A673 (cell line): ENCODE data around the gene INHBA. TPM values are rescaled to one million over a fixed set of nuclear protein-coding genes. Genes with fewer than 3 reads are reported as not detected.

Experiments
- BruUV-seq: library from RNA; stranded (reverse); fragments of 400-500 nt; replicated peaks from 2 replicates; lab custom pipeline; 2021; lab: Mats Ljungman, UMichigan
- CTCF ChIA-PET: fragments of 300-600 bp; sonication (Branson Sonifier 250); formaldehyde crosslinking; loops from one replicate; lab custom pipeline; 2022; ENCODE audit warnings: antibody characterized with exemption; lab: Charles Lee
- POLR2A ChIA-PET: fragments of 300-600 bp; sonication (Branson Sonifier 250); formaldehyde crosslinking; loops from one replicate; lab custom pipeline; 2022; ENCODE audit warnings: antibody characterized with exemption; ENCODE audit not compliant: low non-redundant PET; lab: Charles Lee
- DNase-seq: peaks from one replicate; pipeline ENCODE4 v3.0.0-alpha.2; 2015; ENCODE audit warnings: low spot score
- H3K27ac ChIP-seq: fragments of 200-600 bp; sonication (generic); 2 replicates; pipeline ENCODE4 v1.5.1; 2016; ENCODE audit warnings: mixed run types, low read depth, mild to moderate bottlenecking, mixed read lengths, antibody characterized with exemption, low read length; ENCODE audit not compliant: poor library complexity, severe bottlenecking
- H3K27me3 ChIP-seq: fragments of 200-600 bp; sonication (generic); replicated peaks from 2 replicates; pipeline ENCODE4 v1.6.1; 2017; ENCODE audit warnings: mixed run types, low read depth, mild to moderate bottlenecking, mixed read lengths, antibody characterized with exemption, low read length; ENCODE audit not compliant: insufficient read depth, poor library complexity
- H3K36me3 ChIP-seq: fragments of 200-600 bp; sonication (generic); 2 replicates; pipeline ENCODE4 v1.6.1; 2016; ENCODE audit warnings: mixed run types, mild to moderate bottlenecking, mixed read lengths, antibody characterized with exemption, low read length; ENCODE audit not compliant: insufficient read depth, poor library complexity, severe bottlenecking
- H3K4me1 ChIP-seq: fragments of 200-600 bp; sonication (generic); 2 replicates; pipeline ENCODE4 v1.6.1; 2017; ENCODE audit warnings: mixed run types, mild to moderate bottlenecking, mixed read lengths, antibody characterized with exemption, low read length; ENCODE audit not compliant: insufficient read depth, poor library complexity, severe bottlenecking
- H3K4me3 ChIP-seq: fragments of 200-600 bp; sonication (generic); 2 replicates; pipeline ENCODE4 v1.5.1; 2016; ENCODE audit warnings: low read depth, mixed run types, mild to moderate bottlenecking, mixed read lengths, low read length; ENCODE audit not compliant: poor library complexity, severe bottlenecking
- H3K9me3 ChIP-seq: fragments of 200-600 bp; sonication (generic); 2 replicates; pipeline ENCODE4 v1.6.1; 2016; ENCODE audit warnings: mixed run types, low read depth, mild to moderate bottlenecking, mixed read lengths, antibody characterized with exemption, low read length; ENCODE audit not compliant: poor library complexity, severe bottlenecking
- EZH2 ChIP-seq: fragments of 200-600 bp; sonication (generic); IDR thresholded peaks from 2 replicates; pipeline ENCODE4 v1.6.1; 2017; ENCODE audit warnings: borderline replicate concordance, low read depth, mild to moderate bottlenecking, mixed read lengths, antibody characterized with exemption, low read length; ENCODE audit not compliant: poor library complexity, severe bottlenecking
- intact Hi-C: fragments of 100-400 bp; cut with micrococcal nuclease; formaldehyde crosslinking; loops from one replicate; pipeline ENCODE4 v1.10.0; 2022; ENCODE audit not compliant: unreplicated experiment
- total RNA-seq: library from RNA; stranded (reverse); gene quantifications from 2 replicates; pipeline ENCODE4 v1.2.3, GENCODE V29; 2021
- TF ChIP-seq, protein P1 (sequence below): fragments of 300-800, 200-600 bp; sonication (generic); conservative IDR thresholded peaks from 2 replicates; pipeline ENCODE4 v1.5.1; 2017; ENCODE audit warnings: low read depth, mild to moderate bottlenecking, antibody characterized with exemption, low read length, moderate library complexity, mixed read lengths

INHBA gene
- total RNA-seq, 1 experiment from 2014 or later: 1.7 TPM

DNA sequence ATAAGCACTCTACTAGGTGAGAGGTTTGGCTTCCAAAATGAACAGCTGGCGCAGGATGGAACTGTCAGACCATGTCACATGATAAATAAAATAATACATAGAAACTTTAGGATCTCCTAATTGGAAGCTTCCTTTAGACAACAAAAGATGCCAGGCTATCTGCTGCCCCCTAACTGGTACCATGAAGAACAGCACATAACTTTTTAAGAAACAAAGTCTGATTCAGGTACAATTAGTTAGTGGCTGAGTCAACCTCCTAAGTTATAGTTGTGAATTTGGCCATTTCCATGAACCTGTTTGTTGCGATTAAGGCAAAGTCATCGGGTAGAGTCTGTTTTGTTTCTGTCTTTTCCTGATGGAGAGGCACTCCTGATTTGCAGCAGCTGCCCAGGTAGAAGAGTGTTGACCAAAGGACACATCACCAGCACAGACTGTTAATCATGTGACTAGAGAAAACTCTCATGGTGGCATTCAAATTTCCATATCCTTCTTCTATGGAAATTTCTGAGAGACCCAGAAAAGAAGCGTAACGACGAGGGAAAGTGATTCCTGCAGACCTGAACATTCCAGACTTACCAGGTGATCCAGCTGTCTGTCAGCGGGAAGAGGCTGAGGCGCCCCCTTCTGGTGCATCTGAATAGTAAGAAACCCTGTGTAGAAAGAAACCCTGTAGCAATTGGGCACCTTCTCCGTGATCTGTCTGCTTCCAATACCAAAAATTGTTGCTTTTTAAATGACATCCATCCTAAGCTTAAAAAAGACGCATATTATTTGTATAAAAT lies 8.6 kb upstream of the INHBA start:
- no TSS peak for BruUV-seq
- ChIA-PET CTCF (no interaction called here), POLR2A (no interaction called here)
- Histone ChIP-seq H3K36me3 (no peaks in the 10 kb centered on the region), H3K27me3 (no peaks in the 10 kb centered on the region), H3K4me1 (no peaks in the 10 kb centered on the region), H3K4me3 (no peak overlapping the region), H3K9me3 (no peaks in the 10 kb centered on the region), H3K27ac (no peak overlapping the region)
- no peak for TF ChIP-seq EZH2
- TF ChIP-seq, protein P1, sequence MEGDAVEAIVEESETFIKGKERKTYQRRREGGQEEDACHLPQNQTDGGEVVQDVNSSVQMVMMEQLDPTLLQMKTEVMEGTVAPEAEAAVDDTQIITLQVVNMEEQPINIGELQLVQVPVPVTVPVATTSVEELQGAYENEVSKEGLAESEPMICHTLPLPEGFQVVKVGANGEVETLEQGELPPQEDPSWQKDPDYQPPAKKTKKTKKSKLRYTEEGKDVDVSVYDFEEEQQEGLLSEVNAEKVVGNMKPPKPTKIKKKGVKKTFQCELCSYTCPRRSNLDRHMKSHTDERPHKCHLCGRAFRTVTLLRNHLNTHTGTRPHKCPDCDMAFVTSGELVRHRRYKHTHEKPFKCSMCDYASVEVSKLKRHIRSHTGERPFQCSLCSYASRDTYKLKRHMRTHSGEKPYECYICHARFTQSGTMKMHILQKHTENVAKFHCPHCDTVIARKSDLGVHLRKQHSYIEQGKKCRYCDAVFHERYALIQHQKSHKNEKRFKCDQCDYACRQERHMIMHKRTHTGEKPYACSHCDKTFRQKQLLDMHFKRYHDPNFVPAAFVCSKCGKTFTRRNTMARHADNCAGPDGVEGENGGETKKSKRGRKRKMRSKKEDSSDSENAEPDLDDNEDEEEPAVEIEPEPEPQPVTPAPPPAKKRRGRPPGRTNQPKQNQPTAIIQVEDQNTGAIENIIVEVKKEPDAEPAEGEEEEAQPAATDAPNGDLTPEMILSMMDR: peak; percentile 69
- DNase-seq: peak; percentile 36
- intact Hi-C loops: no loop called here

GRCh38 chr7:41710838-41711237 lies 7.9 kb upstream of the INHBA start:
- Histone ChIP-seq H3K4me1 (peaks cover 2% of the 10 kb centered on the region), H3K4me3 (no peak overlapping the region), H3K27ac (no peak overlapping the region), H3K9me3 (no peaks in the 10 kb centered on the region), H3K36me3 (no peaks in the 10 kb centered on the region), H3K27me3 (no peaks in the 10 kb centered on the region)
- ChIA-PET POLR2A (no interaction called here), CTCF (no interaction called here)
- no peak for TF ChIP-seq EZH2
- TF ChIP-seq, protein P1: no peak
- no TSS peak for BruUV-seq
- no peak for DNase-seq
- intact Hi-C loops: no loop called here

GRCh38 chr7:41709621-41710020 lies 6.7 kb upstream of the INHBA start:
- ChIA-PET CTCF (no interaction called here), POLR2A (no interaction called here)
- TF ChIP-seq, protein P1: no peak
- no peak for TF ChIP-seq EZH2
- Histone ChIP-seq H3K36me3 (no peaks in the 10 kb centered on the region), H3K27ac (no peak overlapping the region), H3K9me3 (no peaks in the 10 kb centered on the region), H3K4me1 (peaks cover 6% of the 10 kb centered on the region), H3K27me3 (no peaks in the 10 kb centered on the region), H3K4me3 (no peak overlapping the region)
- intact Hi-C loops: loop anchor here (5.0 to 10.0 kb wide), 3 partner anchors 347 to 1477 kb away; no protein-coding TSS in a partner anchor
- BruUV-seq: no TSS peak
- DNase-seq: no peak
